ENCODE measurements around the gene MARCO. TPM values are rescaled to one million over a fixed set of nuclear protein-coding genes. Genes with fewer than 3 reads are reported as not detected.

MARCO gene
- polyA plus RNA-seq, 1 donor from 2014 or later, result not detected

- Histone ChIP-seq H3F3A (ENCODE audit: insufficient read depth, low read length, poor library complexity, severe bottlenecking) (no peaks in the 10 kb centered on the region), H3K9me2 (ENCODE audit: insufficient read depth, low read length) (no peaks in the 10 kb centered on the region), H3K4me3 (ENCODE audit: low read length) (no peak overlapping the region), H3K4me2 (ENCODE audit: low read length) (no peak overlapping the region), H3K27ac (ENCODE audit: low read length) (no peak overlapping the region), H4K20me1 (ENCODE audit: insufficient read depth) (no peaks in the 10 kb centered on the region), H3K79me2 (replicated peaks; ENCODE audit: insufficient read depth, low read length) (no peaks in the 10 kb centered on the region), H3K9me3 (ENCODE audit: low read length) (no peaks in the 10 kb centered on the region), H3K9ac (ENCODE audit: low read length) (no peak overlapping the region), H3K27me3 (ENCODE audit: insufficient read depth, low read depth, low read length) (peaks cover under 1% of the 10 kb centered on the region), H3K36me3 (ENCODE audit: insufficient read depth, low read length) (no peaks in the 10 kb centered on the region), H2AFZ (ENCODE audit: low read depth, low read length) (no peak overlapping the region)
- TF ChIP-seq EP300 (conservative IDR thresholded peaks at IDR 0.05; ENCODE audit: poor library complexity, severe bottlenecking), result no peak
- no peak for TF ChIP-seq TAF1 (IDR thresholded peaks at IDR 0.05; ENCODE audit: low read depth)
- no peak for TF ChIP-seq REST (IDR thresholded peaks at IDR 0.05; ENCODE audit: borderline replicate concordance)
- no peak for TF ChIP-seq EZH2 (IDR thresholded peaks at IDR 0.05; ENCODE audit: borderline replicate concordance, insufficient read depth, low read length, poor library complexity, severe bottlenecking)
- TF ChIP-seq RAD21 (conservative IDR thresholded peaks at IDR 0.05), result no peak
- no peak for TF ChIP-seq POLR2AphosphoS5 (IDR thresholded peaks at IDR 0.05)
- no peak for TF ChIP-seq CTCF (IDR thresholded peaks at IDR 0.05; ENCODE audit: poor library complexity, severe bottlenecking)
- no peak for TF ChIP-seq SMC3 (conservative IDR thresholded peaks at IDR 0.05; ENCODE audit: poor library complexity)
- TF ChIP-seq MXI1 (conservative IDR thresholded peaks at IDR 0.05; ENCODE audit: poor library complexity, severe bottlenecking), result no peak
These were observed 62.6 kb downstream of the MARCO start for GRCh38 chr2:119004602-119005001.

GRCh38 chr2:119005051-119005450 lies 63.1 kb downstream of the MARCO start:
- Histone ChIP-seq H3K9me2 (ENCODE audit: insufficient read depth, low read length) (no peaks in the 10 kb centered on the region), H3K79me2 (replicated peaks; ENCODE audit: insufficient read depth, low read length) (no peaks in the 10 kb centered on the region), H3K4me2 (ENCODE audit: low read length) (no peak overlapping the region), H3K36me3 (ENCODE audit: insufficient read depth, low read length) (no peaks in the 10 kb centered on the region), H3K9ac (ENCODE audit: low read length) (no peak overlapping the region), H3K27me3 (ENCODE audit: insufficient read depth, low read depth, low read length) (peaks cover 5% of the 10 kb centered on the region), H3F3A (ENCODE audit: insufficient read depth, low read length, poor library complexity, severe bottlenecking) (no peaks in the 10 kb centered on the region), H2AFZ (ENCODE audit: low read depth, low read length) (no peak overlapping the region), H3K27ac (ENCODE audit: low read length) (no peak overlapping the region), H3K9me3 (ENCODE audit: low read length) (no peaks in the 10 kb centered on the region), H3K4me3 (ENCODE audit: low read length) (no peak overlapping the region), H4K20me1 (ENCODE audit: insufficient read depth) (no peaks in the 10 kb centered on the region)
- TF ChIP-seq EZH2 (IDR thresholded peaks at IDR 0.05; ENCODE audit: borderline replicate concordance, insufficient read depth, low read length, poor library complexity, severe bottlenecking) (no peak), RAD21 (conservative IDR thresholded peaks at IDR 0.05) (no peak), CTCF (IDR thresholded peaks at IDR 0.05; ENCODE audit: poor library complexity, severe bottlenecking) (no peak), SMC3 (conservative IDR thresholded peaks at IDR 0.05; ENCODE audit: poor library complexity) (no peak), EP300 (conservative IDR thresholded peaks at IDR 0.05; ENCODE audit: poor library complexity, severe bottlenecking) (no peak), REST (IDR thresholded peaks at IDR 0.05; ENCODE audit: borderline replicate concordance) (no peak), TAF1 (IDR thresholded peaks at IDR 0.05; ENCODE audit: low read depth) (no peak), POLR2AphosphoS5 (IDR thresholded peaks at IDR 0.05) (no peak), MXI1 (conservative IDR thresholded peaks at IDR 0.05; ENCODE audit: poor library complexity, severe bottlenecking) (no peak)

All from neural cell (in vitro differentiated cells).